K562 (cell line): ENCODE data around the gene MTRF1L. TPM values are rescaled to one million over a fixed set of nuclear protein-coding genes. Genes with fewer than 3 reads are reported as not detected.

Experiments used
- ATAC-seq: fragments of 200-7000 bp; cut with Tn5 transposase; 3 replicates; pipeline ENCODE4 v1.9.1; 2020; ENCODE audit warnings: moderate library complexity
- BruUV-seq: library from RNA; stranded (reverse); fragments of 400-500 nt; replicated peaks from 2 replicates; lab custom pipeline; 2021; lab: Mats Ljungman, UMichigan
- CTCF ChIA-PET: fragments of 300-600 bp; formaldehyde crosslinking; extraction: SDS; loops from one replicate; lab custom pipeline; 2021; ENCODE audit warnings: low intra/inter-chr PET ratio; lab: Yijun Ruan, JAX
- POLR2A ChIA-PET: fragments of 300-600, 350-650 bp; sonication (Branson Sonifier 250); formaldehyde crosslinking; extraction: SDS; loops from one replicate; lab custom pipeline; 2021; ENCODE audit warnings: antibody characterized with exemption, inconsistent platforms; lab: Yijun Ruan, JAX
- DNase-seq, 4 experiments: peaks; one replicate each; pipeline versions ENCODE4 v3.0.0 to v3.0.0-alpha.2; 2011 to 2018; ENCODE audit warnings: low spot score in 3 of 4, mixed read lengths in 3 of 4; ENCODE audit errors: extremely low read depth in 1 of 4
- FAIRE-seq: peaks from 2 replicates; lab custom pipeline; 2011; peaks lifted over from hg19 to GRCh38; lab: Jason Lieb, UNC
- H2AFZ ChIP-seq: 2 replicates; pipeline ENCODE4 v1.6.0; 2011; ENCODE audit warnings: low read depth, low read length, control low read depth, inconsistent platforms
- H3K27ac ChIP-seq: fragments of 200-600 bp; 3 replicates; pipeline ENCODE4 v1.8.0; 2011; ENCODE audit warnings: low read depth, mild to moderate bottlenecking, control low read depth, inconsistent platforms, low read length, moderate library complexity, mixed read lengths; ENCODE audit errors: extremely low read depth
- H3K27me3 ChIP-seq, 2 experiments: fragments of 300-600 bp in 1 of 2; 2 replicates in 1 of 2; 3 replicates in 1 of 2; pipeline versions ENCODE4 v1.6.0 to v1.8.0; 2011; ENCODE audit warnings: inconsistent platforms in 2 of 2, low read length in 2 of 2, mild to moderate bottlenecking in 1 of 2, mixed read lengths in 1 of 2, moderate library complexity in 1 of 2; ENCODE audit not compliant: control insufficient read depth in 2 of 2, insufficient read depth in 2 of 2
- H3K36me3 ChIP-seq: fragments of 300-600 bp; 3 replicates; pipeline ENCODE4 v1.8.0; 2011; ENCODE audit warnings: mild to moderate bottlenecking, low read length, inconsistent platforms; ENCODE audit not compliant: control insufficient read depth, insufficient read depth
- H3K4me1 ChIP-seq, 2 experiments: fragments of 200-600 bp in 1 of 2; replicated peaks in 1 of 2; 2 replicates in 1 of 2; 3 replicates in 1 of 2; pipeline versions ENCODE4 v1.5.1 to v1.8.0; 2011; ENCODE audit warnings: inconsistent platforms in 2 of 2, low read length in 2 of 2, mild to moderate bottlenecking in 1 of 2, mixed read lengths in 1 of 2, moderate library complexity in 1 of 2; ENCODE audit not compliant: control insufficient read depth in 2 of 2, insufficient read depth in 2 of 2
- H3K4me2 ChIP-seq: 2 replicates; pipeline ENCODE4 v1.6.1; 2011; ENCODE audit warnings: low read length, control low read depth, inconsistent platforms, mixed read lengths; ENCODE audit not compliant: insufficient read depth
- H3K4me3 ChIP-seq: fragments of 200-600 bp; sonication (generic), shearing (Covaris generic); 2 replicates; pipeline ENCODE4 v1.5.1; 2016; ENCODE audit warnings: control low read depth, inconsistent platforms
- H3K79me2 ChIP-seq: fragments of 200-600 bp; 3 replicates; pipeline ENCODE4 v1.8.0; 2011; ENCODE audit warnings: low read length, inconsistent platforms; ENCODE audit not compliant: control insufficient read depth, insufficient read depth
- H3K9ac ChIP-seq, 2 experiments: 2 replicates each; pipeline versions ENCODE4 v1.6.0 to v1.6.1; 2011; ENCODE audit warnings: low read depth in 2 of 2, low read length in 2 of 2, control low read depth in 1 of 2, inconsistent platforms in 1 of 2, mild to moderate bottlenecking in 1 of 2, mixed read lengths in 1 of 2; ENCODE audit not compliant: insufficient read depth in 1 of 2
- H3K9me1 ChIP-seq: one replicate; pipeline ENCODE4 v1.6.0; 2011; ENCODE audit warnings: inconsistent platforms, mild to moderate bottlenecking, low read length, moderate library complexity; ENCODE audit not compliant: control insufficient read depth, insufficient read depth
- H3K9me3 ChIP-seq: replicated peaks from 2 replicates; pipeline ENCODE4 v1.5.1; 2011; ENCODE audit warnings: low read depth, low read length, inconsistent platforms; ENCODE audit not compliant: control insufficient read depth, insufficient read depth
- H4K20me1 ChIP-seq: replicated peaks from 2 replicates; pipeline ENCODE4 v1.6.1; 2011; ENCODE audit warnings: low read length, inconsistent platforms, mixed read lengths; ENCODE audit not compliant: control insufficient read depth, insufficient read depth
- PML ChIP-seq: IDR thresholded peaks from 2 replicates; pipeline ENCODE4 v1.6.1; 2012; ENCODE audit warnings: low read length, inconsistent platforms
- PURB ChIP-seq: sonication (generic); formaldehyde crosslinking; IDR thresholded peaks from 2 replicates; pipeline ENCODE4 v1.9.0; 2021; ENCODE audit warnings: low read depth, mild to moderate bottlenecking, missing genetic modification reagents
- RFX7 ChIP-seq: fragments of 250-450 bp; sonication (Bioruptor Pico); IDR thresholded peaks from 2 replicates; pipeline ENCODE4 v1.5.1; 2021; ENCODE audit warnings: mild to moderate bottlenecking
- TGIF2 ChIP-seq: sonication (generic); formaldehyde crosslinking; IDR thresholded peaks from 2 replicates; pipeline ENCODE4 v1.8.1; 2022; ENCODE audit warnings: mild to moderate bottlenecking, missing genetic modification reagents, moderate library complexity
- ZNF224 ChIP-seq: sonication (generic); formaldehyde crosslinking; IDR thresholded peaks from 2 replicates; pipeline ENCODE4 v1.8.0; 2022; ENCODE audit warnings: mild to moderate bottlenecking, missing genetic modification reagents
- ZNF324 ChIP-seq: fragments of 250-450 bp; sonication (Bioruptor Pico); IDR thresholded peaks from 2 replicates; pipeline ENCODE4 v1.4.0; 2020; ENCODE audit warnings: mild to moderate bottlenecking
- ZNF707 ChIP-seq: fragments of 250-450 bp; sonication (Bioruptor Pico); conservative IDR thresholded peaks from 2 replicates; pipeline ENCODE4 v1.8.0; 2022; ENCODE audit warnings: inconsistent platforms, mild to moderate bottlenecking, moderate library complexity
- WGBS: fragments of 100-300 bp; shearing (Covaris generic); methylation state at CpG from one replicate; pipeline ENCODE4 v1.1.6; 2016; ENCODE audit warnings: low coverage, mixed read lengths; ENCODE audit not compliant: insufficient coverage; ENCODE audit errors: missing lambda C conversion rate; 5-methylcytosine and 5-hydroxymethylcytosine counted together
- in situ Hi-C: fragments of 300-500 bp; cut with MboI; formaldehyde crosslinking; loops from 4 replicates; pipeline ENCODE4 v1.15.0; 2018; ENCODE audit warnings: inconsistent platforms, mixed read lengths
- intact Hi-C: fragments of 100-400 bp; cut with micrococcal nuclease; formaldehyde crosslinking; loops from 2 replicates; pipeline ENCODE4 v1.14.2; 2022
- polyA plus RNA-seq, 8 experiments: library from polyadenylated mRNA; depleted of rRNA in 4 of 8; stranded (reverse) in 5 of 8; unstranded in 3 of 8; fragments of >200 nt; fragmentation: Nextera tagmentation in 2 of 8; fragmentation: Illumina TruSeq in 1 of 8; extraction: Ambion mirVana in 2 of 8; extraction: Trizol in 1 of 8; gene quantifications; 2 replicates each; pipeline versions ENCODE4 v1.2.1 to v1.2.3, GENCODE V29; 2011 to 2014; ENCODE audit warnings: inconsistent platforms in 1 of 8, missing spikeins in 1 of 8
- total RNA-seq, 7 experiments: library from RNA; depleted of rRNA in 6 of 7; stranded (reverse); fragments of >200 nt in 6 of 7; fragmentation: Illumina TruSeq in 2 of 7; extraction: Trizol in 2 of 7; gene quantifications; 2 replicates each; pipeline versions ENCODE4 v1.2.1 to v1.2.3, GENCODE V29; 2011 to 2021; ENCODE audit warnings: low replicate concordance in 1 of 7
- TF ChIP-seq, protein P1 (sequence below): sonication (generic); formaldehyde crosslinking; IDR thresholded peaks from 2 replicates; pipeline ENCODE4 v1.8.0; 2023; ENCODE audit warnings: mild to moderate bottlenecking, missing genetic modification reagents
- TF ChIP-seq, protein P2 (sequence below): fragments of 200-400 bp; formaldehyde crosslinking; IDR thresholded peaks from 2 replicates; pipeline ENCODE4 v1.6.1; 2017; ENCODE audit warnings: mild to moderate bottlenecking, low read depth, low read length, moderate library complexity

MTRF1L gene
- total and polyA plus RNA-seq, 9 of the 15 experiments (the other 6 are each of a cell fraction or from before 2014, with no cell fraction given), result 10.7 to 34.0 (median 30.2) TPM

DNA sequence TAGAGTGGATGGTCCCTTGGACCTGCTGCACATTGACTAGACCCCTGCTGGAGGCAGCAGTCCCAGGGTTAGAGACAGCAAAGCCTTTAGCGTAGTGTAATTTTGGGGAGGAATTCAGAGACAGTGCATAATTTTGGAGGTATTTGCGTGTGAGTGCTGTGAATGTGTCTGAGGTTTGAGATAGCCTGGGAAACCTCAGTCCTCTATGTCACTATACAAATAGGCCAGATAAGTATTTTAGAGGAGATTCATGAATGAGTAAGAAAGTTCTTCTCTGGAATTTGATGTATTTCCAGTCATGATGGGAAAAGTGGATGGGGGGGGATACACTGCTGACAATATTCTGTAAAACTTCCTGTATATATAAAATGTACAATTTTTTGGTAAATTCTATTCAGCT, 25.8 kb upstream of the MTRF1L start:
- WGBS, result 0% methylated on average over 2 of the region's 2 CpGs
- H3K4me3 ChIP-seq, result no peak overlapping the region
- H2AFZ ChIP-seq, result no peak overlapping the region
- TF ChIP-seq, protein P1, sequence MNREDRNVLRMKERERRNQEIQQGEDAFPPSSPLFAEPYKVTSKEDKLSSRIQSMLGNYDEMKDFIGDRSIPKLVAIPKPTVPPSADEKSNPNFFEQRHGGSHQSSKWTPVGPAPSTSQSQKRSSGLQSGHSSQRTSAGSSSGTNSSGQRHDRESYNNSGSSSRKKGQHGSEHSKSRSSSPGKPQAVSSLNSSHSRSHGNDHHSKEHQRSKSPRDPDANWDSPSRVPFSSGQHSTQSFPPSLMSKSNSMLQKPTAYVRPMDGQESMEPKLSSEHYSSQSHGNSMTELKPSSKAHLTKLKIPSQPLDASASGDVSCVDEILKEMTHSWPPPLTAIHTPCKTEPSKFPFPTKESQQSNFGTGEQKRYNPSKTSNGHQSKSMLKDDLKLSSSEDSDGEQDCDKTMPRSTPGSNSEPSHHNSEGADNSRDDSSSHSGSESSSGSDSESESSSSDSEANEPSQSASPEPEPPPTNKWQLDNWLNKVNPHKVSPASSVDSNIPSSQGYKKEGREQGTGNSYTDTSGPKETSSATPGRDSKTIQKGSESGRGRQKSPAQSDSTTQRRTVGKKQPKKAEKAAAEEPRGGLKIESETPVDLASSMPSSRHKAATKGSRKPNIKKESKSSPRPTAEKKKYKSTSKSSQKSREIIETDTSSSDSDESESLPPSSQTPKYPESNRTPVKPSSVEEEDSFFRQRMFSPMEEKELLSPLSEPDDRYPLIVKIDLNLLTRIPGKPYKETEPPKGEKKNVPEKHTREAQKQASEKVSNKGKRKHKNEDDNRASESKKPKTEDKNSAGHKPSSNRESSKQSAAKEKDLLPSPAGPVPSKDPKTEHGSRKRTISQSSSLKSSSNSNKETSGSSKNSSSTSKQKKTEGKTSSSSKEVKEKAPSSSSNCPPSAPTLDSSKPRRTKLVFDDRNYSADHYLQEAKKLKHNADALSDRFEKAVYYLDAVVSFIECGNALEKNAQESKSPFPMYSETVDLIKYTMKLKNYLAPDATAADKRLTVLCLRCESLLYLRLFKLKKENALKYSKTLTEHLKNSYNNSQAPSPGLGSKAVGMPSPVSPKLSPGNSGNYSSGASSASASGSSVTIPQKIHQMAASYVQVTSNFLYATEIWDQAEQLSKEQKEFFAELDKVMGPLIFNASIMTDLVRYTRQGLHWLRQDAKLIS (CRISPR knock-in tag), result no peak
- TF ChIP-seq ZNF224, result no peak
- no peak for TF ChIP-seq RFX7 (CRISPR knock-in tag)
- TF ChIP-seq PURB (CRISPR knock-in tag), result no peak
- TF ChIP-seq ZNF707 (CRISPR knock-in tag), result no peak
- no peak for TF ChIP-seq PML
- no peak for TF ChIP-seq ZNF324 (CRISPR knock-in tag)
- TF ChIP-seq TGIF2, result no peak
- TF ChIP-seq, protein P2, sequence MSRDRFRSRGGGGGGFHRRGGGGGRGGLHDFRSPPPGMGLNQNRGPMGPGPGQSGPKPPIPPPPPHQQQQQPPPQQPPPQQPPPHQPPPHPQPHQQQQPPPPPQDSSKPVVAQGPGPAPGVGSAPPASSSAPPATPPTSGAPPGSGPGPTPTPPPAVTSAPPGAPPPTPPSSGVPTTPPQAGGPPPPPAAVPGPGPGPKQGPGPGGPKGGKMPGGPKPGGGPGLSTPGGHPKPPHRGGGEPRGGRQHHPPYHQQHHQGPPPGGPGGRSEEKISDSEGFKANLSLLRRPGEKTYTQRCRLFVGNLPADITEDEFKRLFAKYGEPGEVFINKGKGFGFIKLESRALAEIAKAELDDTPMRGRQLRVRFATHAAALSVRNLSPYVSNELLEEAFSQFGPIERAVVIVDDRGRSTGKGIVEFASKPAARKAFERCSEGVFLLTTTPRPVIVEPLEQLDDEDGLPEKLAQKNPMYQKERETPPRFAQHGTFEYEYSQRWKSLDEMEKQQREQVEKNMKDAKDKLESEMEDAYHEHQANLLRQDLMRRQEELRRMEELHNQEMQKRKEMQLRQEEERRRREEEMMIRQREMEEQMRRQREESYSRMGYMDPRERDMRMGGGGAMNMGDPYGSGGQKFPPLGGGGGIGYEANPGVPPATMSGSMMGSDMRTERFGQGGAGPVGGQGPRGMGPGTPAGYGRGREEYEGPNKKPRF, result no peak
- H3K4me2 ChIP-seq, result no peak overlapping the region
- FAIRE-seq, result no peak
- H3K79me2 ChIP-seq, result no peaks in the 10 kb centered on the region
- BruUV-seq, result no TSS peak
- POLR2A ChIA-PET, result no interaction called here
- intact Hi-C loops, result loop anchor here (5.0 to 10.0 kb wide), 2 partner anchors 476 to 1347 kb away; no protein-coding TSS in a partner anchor
- no peak for DNase-seq
- H3K27me3 ChIP-seq, result no peaks in the 10 kb centered on the region; a peak in 1 of 5 replicates
- no peak; the same call in 2 of the 3 replicates for ATAC-seq
- H3K9ac ChIP-seq, result no peak overlapping the region
- no peaks in the 10 kb centered on the region for H3K9me1 ChIP-seq
- no peaks in the 10 kb centered on the region for H4K20me1 ChIP-seq
- H3K4me1 ChIP-seq, result no peaks in the 10 kb centered on the region
- no peak overlapping the region for H3K27ac ChIP-seq
- in situ Hi-C loops, result no loop called here
- H3K36me3 ChIP-seq, result no peaks in the 10 kb centered on the region
- CTCF ChIA-PET, result no interaction called here
- H3K9me3 ChIP-seq, result no peaks in the 10 kb centered on the region
